WI38 (cell line): ENCODE measurements around the gene BTG4.

ENCODE experiments used
- H3K4me3 ChIP-seq: 2 replicates; pipeline ENCODE4 v1.5.1; 2011; ENCODE audit warnings: low read depth, mild to moderate bottlenecking, control low read depth, low read length
- TF ChIP-seq, protein P1 (sequence below): IDR thresholded peaks from 2 replicates; pipeline ENCODE4 v1.5.1; 2012; ENCODE audit warnings: low read depth, mild to moderate bottlenecking, control low read depth, low read length

BTG4 gene

DNA sequence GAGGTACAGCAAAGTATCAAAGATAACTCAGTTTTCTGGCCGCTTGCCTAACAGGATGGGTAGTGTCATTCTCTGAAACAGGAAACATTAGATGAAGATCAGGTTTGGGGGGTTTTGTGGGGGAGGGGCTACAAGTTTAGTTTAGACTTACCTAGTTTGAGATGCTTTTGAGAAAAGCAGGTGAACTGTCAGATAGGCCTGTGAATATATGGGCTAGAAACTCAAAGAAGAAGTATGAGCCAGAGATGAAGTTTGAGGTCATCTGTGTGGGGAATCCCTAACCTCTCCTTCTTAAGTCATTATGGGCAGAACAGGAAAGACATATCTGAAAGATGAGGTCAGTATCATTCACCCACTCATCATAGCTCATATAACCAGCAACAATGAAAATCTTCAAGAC, 14.3 kb upstream of the BTG4 start:
- TF ChIP-seq, protein P1, sequence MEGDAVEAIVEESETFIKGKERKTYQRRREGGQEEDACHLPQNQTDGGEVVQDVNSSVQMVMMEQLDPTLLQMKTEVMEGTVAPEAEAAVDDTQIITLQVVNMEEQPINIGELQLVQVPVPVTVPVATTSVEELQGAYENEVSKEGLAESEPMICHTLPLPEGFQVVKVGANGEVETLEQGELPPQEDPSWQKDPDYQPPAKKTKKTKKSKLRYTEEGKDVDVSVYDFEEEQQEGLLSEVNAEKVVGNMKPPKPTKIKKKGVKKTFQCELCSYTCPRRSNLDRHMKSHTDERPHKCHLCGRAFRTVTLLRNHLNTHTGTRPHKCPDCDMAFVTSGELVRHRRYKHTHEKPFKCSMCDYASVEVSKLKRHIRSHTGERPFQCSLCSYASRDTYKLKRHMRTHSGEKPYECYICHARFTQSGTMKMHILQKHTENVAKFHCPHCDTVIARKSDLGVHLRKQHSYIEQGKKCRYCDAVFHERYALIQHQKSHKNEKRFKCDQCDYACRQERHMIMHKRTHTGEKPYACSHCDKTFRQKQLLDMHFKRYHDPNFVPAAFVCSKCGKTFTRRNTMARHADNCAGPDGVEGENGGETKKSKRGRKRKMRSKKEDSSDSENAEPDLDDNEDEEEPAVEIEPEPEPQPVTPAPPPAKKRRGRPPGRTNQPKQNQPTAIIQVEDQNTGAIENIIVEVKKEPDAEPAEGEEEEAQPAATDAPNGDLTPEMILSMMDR: no peak
- H3K4me3 ChIP-seq: no peak overlapping the region

DNA sequence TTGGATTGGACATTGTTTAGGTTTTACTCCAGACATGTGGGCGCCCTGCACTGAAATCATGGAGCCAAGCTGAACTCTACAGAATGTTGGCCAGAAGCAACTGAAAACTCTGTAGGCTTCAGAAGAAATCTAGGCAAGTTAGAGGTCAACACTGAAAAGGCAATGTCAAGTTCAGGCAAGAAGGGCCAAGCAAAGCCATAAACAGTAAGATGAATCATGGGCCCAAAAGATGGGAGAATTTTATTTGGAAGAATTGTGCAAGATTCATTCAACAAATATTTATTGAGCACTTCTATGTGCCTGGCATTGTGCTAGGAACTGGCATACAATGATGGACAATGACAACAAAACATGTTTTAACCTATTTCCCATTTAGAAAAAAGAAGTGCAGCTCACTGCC, 13.3 kb upstream of the BTG4 start:
- TF ChIP-seq, protein P1: no peak
- H3K4me3 ChIP-seq: no peak overlapping the region

DNA sequence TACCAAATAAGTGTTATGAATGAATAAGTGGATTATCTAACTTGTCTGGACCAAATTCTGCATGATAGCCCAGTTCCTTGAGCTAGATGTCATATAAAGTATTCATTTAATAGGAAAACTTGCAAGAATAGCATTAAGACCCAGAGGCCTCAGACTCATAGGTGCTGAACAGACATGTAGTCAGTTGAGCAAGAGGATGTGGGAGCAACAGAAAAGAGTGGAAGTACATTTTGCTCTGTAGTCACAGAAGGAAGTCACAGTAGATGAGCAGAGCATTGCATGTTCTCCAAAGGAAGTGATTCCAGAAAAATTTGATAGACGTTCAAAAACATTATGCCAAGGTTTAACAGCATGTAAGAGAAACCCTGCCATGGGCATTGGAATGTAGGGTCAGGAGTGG, 11.9 kb upstream of the BTG4 start:
- TF ChIP-seq, protein P1: no peak

DNA sequence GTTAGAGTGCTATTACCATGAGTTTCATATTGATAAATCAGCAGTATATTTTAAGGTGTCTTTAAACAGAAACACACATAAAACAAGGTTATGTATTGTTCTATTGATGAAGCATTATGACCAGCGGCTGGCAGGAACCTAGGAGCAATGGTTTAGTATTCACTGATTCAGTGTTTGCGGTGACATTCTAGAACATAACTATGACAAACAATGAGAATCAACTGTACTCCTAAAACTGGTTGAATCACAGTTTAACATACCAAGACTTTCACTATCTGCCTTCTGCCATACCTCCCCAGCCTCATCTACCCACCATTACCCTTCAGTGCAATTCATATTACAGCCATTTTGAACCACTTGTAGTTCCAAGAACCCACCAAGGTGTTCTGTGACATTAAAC, 11.2 kb upstream of the BTG4 start:
- TF ChIP-seq, protein P1: no peak
- no peak overlapping the region for H3K4me3 ChIP-seq

More for the DNA sequence above, 11.9 kb upstream of the BTG4 start:
- no peak overlapping the region for H3K4me3 ChIP-seq

DNA sequence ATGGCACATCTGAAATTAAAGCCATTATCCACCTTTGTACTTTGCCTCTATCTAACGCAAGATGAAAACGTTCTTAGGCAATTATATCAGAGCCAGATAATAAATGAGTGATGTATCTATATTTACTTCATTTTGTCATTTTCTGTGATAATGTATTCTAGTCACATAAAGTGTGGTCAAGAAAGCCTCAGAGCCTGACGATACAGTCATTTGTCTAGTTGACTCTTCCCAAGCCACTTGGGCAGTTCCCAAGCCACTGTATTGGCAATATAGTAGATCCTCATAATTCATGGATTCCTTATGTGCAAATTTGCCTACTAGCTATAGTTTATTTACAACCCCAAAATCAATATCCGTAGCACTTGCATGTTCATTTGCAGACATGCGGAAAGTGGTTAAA, 10.2 kb upstream of the BTG4 start:
- H3K4me3 ChIP-seq: no peak overlapping the region
- TF ChIP-seq, protein P1: no peak

DNA sequence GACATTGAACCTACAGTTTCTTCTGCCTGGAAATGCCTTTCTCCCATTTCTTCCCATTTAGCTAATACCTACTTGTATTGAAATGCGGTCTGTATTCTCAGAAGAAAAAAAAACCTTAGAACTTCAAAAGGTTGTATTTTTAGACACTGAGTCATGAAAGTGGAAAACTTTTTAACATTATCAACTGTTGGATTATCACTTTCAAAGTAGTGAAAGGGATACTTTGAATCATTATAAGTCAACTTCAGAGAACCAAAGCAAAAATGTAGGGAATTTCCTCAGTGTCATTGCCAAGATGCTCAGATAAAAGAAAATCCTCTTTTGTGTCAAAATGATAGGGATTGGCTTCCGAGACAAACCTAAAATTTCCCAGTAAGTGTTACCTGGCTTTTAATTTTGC, 8.9 kb upstream of the BTG4 start:
- H3K4me3 ChIP-seq: no peak overlapping the region
- TF ChIP-seq, protein P1: no peak

DNA sequence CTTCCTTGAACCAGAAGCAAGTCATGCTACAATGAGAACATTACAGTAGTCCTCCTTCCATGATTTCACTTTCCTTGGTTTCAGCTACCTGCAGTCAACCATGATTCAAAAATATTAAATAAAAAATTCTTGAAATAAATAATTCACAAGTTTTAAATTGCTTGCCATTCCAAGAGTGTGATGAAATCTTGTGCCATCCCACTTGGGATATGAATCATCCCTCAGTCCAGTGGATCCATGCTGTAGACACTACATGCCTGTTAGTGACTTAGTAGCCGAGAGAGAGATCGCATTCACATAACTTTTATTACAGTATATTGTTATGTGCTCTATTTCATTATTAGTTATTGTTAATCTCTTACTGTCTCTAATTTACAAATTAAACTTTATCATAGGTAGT, 8.4 kb upstream of the BTG4 start:
- TF ChIP-seq, protein P1: no peak
- no peak overlapping the region for H3K4me3 ChIP-seq

DNA sequence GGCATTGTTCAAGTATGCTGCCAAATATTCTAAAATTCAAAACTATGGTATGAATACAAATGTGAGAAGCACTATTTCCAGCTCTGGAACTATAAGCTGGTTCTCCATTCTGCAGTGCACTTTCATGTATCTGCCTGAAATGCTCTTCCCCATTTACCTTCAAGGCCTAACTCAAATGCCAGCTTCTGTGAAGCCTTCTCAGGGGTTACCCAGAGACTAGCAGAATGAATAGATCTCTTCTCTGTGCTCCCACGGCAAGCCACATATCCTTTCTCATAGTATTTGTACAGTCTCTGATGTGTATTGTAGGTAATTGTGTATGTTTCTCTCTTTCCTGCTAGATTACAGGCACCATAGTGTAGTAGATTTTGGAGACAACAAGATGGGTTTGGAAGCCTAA, 6.5 kb upstream of the BTG4 start:
- TF ChIP-seq, protein P1: no peak
- H3K4me3 ChIP-seq: no peak overlapping the region
